Adrenal gland (tissue), 12 donors: Measurements from ENCODE around the gene ASPG. TPM values are rescaled to one million over a fixed set of nuclear protein-coding genes. Genes with fewer than 3 reads are reported as not detected.

ENCODE experiments used
- DNase-seq, 7 donors: peaks; one replicate each; pipeline ENCODE4 v3.0.0-alpha.2; 2019 to 2020
- H3K27ac ChIP-seq, 5 donors: fragments of 200-600 bp; sonication (generic) in 4 of 5; 1 replicate in 3 of 5; 2 replicates in 2 of 5; pipeline versions ENCODE4 v1.5.1 to v1.8.0; 2016 to 2020; ENCODE audit warnings: mild to moderate bottlenecking in 1 of 5
- H3K27me3 ChIP-seq: fragments of 200-600 bp; 2 replicates; pipeline ENCODE4 v1.8.0; 2021
- H3K36me3 ChIP-seq, 2 donors: fragments of 200-600 bp; replicated peaks in 1 of 2; 1 replicate in 1 of 2; 2 replicates in 1 of 2; pipeline versions ENCODE4 v1.5.1 to v1.8.0; 2018 to 2022
- H3K4me1 ChIP-seq, 2 donors: fragments of 200-600 bp; replicated peaks in 1 of 2; 1 replicate in 1 of 2; 2 replicates in 1 of 2; pipeline versions ENCODE4 v1.5.1 to v1.8.0; 2018 to 2021
- H3K4me3 ChIP-seq, 4 donors: fragments of 200-600 bp; sonication (generic) in 3 of 4; one replicate each; pipeline ENCODE4 v1.5.1; 2016 to 2018
- H3K9me3 ChIP-seq, 3 donors: fragments of 200-600 bp; sonication (generic) in 1 of 3; replicated peaks in 1 of 3; 1 replicate in 2 of 3; 2 replicates in 1 of 3; pipeline versions ENCODE4 v1.5.1 to v1.8.0; 2016 to 2021
- POLR2A ChIP-seq, 2 donors: fragments of 450-650 bp; IDR thresholded peaks; one replicate each; pipeline ENCODE4 v1.6.1; 2017; ENCODE audit warnings: antibody characterized with exemption in 2 of 2, mild to moderate bottlenecking in 2 of 2, moderate library complexity in 1 of 2
- WGBS, 4 donors: extraction: QIAGEN DNeasy Blood & Tissue Kit in 2 of 4; methylation state at CpG; one replicate each; pipeline versions ENCODE4 v1.1.5 to v1.1.7; 2013 to 2017; 5-methylcytosine and 5-hydroxymethylcytosine counted together
- intact Hi-C, 2 donors: fragments of 100-400 bp; cut with DNase I; formaldehyde crosslinking; loops; one replicate each; pipeline versions ENCODE4 v1.14.1 to v1.15.0; 2022 to 2023
- polyA plus RNA-seq, 3 donors: library from polyadenylated mRNA; stranded (reverse); fragments of 200-250 nt in 2 of 3; fragments of 350-450 nt in 1 of 3; fragmentation: Illumina TruSeq in 1 of 3; extraction: RNeasy Lipid Tissue Mini Kit (QIAGEN cat#74804) in 1 of 3; gene quantifications; one replicate each; pipeline ENCODE4 v1.2.3, GENCODE V29; 2013 to 2014
- total RNA-seq, 9 donors: library from RNA; depleted of rRNA in 4 of 9; stranded (reverse); fragments of >200 nt in 4 of 9; fragments of 120-200 nt in 1 of 9; fragmentation: NEBNext Ultra II Directional in 1 of 9; extraction: Animal tissue kit (Norgen Biotek cat#: 25700) in 1 of 9; gene quantifications; one replicate each; pipeline versions ENCODE4 v1.1.0 to v1.2.4, GENCODE V29; 2013 to 2023
- TF ChIP-seq, protein P1 (sequence below), 6 experiments: fragments of 450-650 bp in 4 of 6; fragments of 200-600 bp in 2 of 6; sonication (generic) in 1 of 6; IDR thresholded peaks; 1 replicate in 5 of 6; 2 replicates in 1 of 6; pipeline versions ENCODE4 v1.5.1 to v1.8.0; 2016 to 2021; ENCODE audit warnings: antibody characterized with exemption in 6 of 6, mild to moderate bottlenecking in 2 of 6, moderate library complexity in 1 of 6
- donor health status: healthy with polysubstance abuse.
- donor health status: Bipolar disorder and iron deficiency.
- donor health status: DM: yes; HTN: yes; CAD: no.
- donor health status: DM: no; HTN: no; CAD: no.
- donor health status: DM: no; HTN: no; CAD: no.
- donor health status: DM: yes; HTN: yes; CAD: no.

The ASPG gene
- total and polyA plus RNA-seq, 12 donors, result 0.07 to 9.1 (median 3.3) TPM

GRCh38 chr14:104123879-104124278 lies 38.4 kb downstream of the ASPG start:
- Histone ChIP-seq H3K36me3 (no peaks in the 10 kb centered on the region), H3K27me3 (peaks cover 3% of the 10 kb centered on the region), H3K9me3 (peaks cover 0 to 7% (median 0%) of the 10 kb centered on the region in 3 donors), H3K27ac (no peak overlapping the region), H3K4me1 (no peaks in the 10 kb centered on the region), H3K4me3 (no peak overlapping the region)
- TF ChIP-seq, protein P1, sequence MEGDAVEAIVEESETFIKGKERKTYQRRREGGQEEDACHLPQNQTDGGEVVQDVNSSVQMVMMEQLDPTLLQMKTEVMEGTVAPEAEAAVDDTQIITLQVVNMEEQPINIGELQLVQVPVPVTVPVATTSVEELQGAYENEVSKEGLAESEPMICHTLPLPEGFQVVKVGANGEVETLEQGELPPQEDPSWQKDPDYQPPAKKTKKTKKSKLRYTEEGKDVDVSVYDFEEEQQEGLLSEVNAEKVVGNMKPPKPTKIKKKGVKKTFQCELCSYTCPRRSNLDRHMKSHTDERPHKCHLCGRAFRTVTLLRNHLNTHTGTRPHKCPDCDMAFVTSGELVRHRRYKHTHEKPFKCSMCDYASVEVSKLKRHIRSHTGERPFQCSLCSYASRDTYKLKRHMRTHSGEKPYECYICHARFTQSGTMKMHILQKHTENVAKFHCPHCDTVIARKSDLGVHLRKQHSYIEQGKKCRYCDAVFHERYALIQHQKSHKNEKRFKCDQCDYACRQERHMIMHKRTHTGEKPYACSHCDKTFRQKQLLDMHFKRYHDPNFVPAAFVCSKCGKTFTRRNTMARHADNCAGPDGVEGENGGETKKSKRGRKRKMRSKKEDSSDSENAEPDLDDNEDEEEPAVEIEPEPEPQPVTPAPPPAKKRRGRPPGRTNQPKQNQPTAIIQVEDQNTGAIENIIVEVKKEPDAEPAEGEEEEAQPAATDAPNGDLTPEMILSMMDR (IDR thresholded peaks at IDR 0.05), result no peak
- no peak for TF ChIP-seq POLR2A (IDR thresholded peaks at IDR 0.05)
- intact Hi-C loops, result no loop called here
- WGBS, 4 donors, result 91 to 100% (median 94%) methylated on average over 1 of the region's 1 CpG
- no peak for DNase-seq

GRCh38 chr14:104125011-104125410 lies 39.5 kb downstream of the ASPG start:
- no peaks in the 10 kb centered on the region for H3K27me3 ChIP-seq
- no peaks in the 10 kb centered on the region for H3K36me3 ChIP-seq
- peaks cover 0 to 15% (median 0%) of the 10 kb centered on the region in 3 donors for H3K9me3 ChIP-seq
- no peak overlapping the region for H3K4me3 ChIP-seq
- intact Hi-C loops, result no loop called here
- no peak for DNase-seq
- no peak overlapping the region for H3K27ac ChIP-seq
- no peaks in the 10 kb centered on the region for H3K4me1 ChIP-seq
- TF ChIP-seq, protein P1 (IDR thresholded peaks at IDR 0.05), result no peak
- no peak for TF ChIP-seq POLR2A (IDR thresholded peaks at IDR 0.05)
- 68 to 76% (median 70%) methylated on average over 4 of the region's 4 CpGs for WGBS, 4 donors

DNA sequence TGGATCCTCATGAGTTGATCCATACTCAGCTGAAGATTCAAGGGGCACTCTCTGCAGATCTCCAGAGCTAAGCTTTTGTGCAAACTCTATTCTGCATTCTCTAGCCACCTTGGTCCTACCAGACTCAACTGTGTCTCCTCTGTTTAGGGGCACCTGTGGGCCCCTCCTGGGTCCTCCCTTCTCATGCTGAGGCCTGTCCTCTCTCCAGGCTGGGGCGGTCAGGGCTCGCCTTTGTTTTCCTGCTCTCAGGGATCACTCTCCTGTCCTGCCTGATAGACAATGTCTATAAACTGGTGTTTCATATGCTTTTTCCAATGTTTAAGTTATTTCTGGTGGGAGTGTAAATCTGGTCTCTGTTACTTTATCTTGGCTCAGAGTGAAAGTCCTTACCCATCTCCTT lies 41.3 kb downstream of the ASPG start:
- Histone ChIP-seq H3K27me3 (no peaks in the 10 kb centered on the region), H3K9me3 (peaks cover 0 to 16% (median 0%) of the 10 kb centered on the region in 3 donors), H3K4me3 (no peak overlapping the region), H3K36me3 (no peaks in the 10 kb centered on the region), H3K27ac (no peak overlapping the region), H3K4me1 (no peaks in the 10 kb centered on the region)
- DNase-seq, result no peak
- intact Hi-C loops, result no loop called here
- no peak for TF ChIP-seq POLR2A (IDR thresholded peaks at IDR 0.05)
- TF ChIP-seq, protein P1 (IDR thresholded peaks at IDR 0.05), result no peak
- WGBS, 4 donors, result 83 to 100% (median 84%) methylated on average over 2 of the region's 2 CpGs

DNA sequence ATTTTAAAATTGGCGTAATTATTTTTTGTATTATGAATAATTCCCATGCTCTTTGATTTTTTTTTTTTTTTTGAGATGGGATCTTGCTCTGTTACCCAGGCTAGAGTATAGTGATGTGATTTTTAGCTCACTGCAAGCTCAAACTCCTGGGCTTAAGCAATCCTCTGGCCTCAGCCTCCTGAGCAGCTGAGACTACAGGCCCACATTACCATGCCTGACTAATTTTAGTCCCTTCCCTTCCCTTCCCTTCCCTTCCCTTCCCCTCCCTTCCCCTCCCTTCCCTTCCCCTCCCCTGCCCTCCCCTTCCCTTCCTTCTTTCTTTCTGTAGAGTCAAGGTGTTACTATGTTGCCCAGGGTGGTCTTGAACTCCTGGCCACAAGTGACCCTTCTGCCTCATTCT lies 43.5 kb downstream of the ASPG start:
- no peak for TF ChIP-seq POLR2A (IDR thresholded peaks at IDR 0.05)
- TF ChIP-seq, protein P1 (IDR thresholded peaks at IDR 0.05), result no peak
- peaks cover 6% of the 10 kb centered on the region for H3K27me3 ChIP-seq
- no peaks in the 10 kb centered on the region for H3K4me1 ChIP-seq

More for the DNA sequence above, 43.5 kb downstream of the ASPG start:
- 82 to 93% (median 90%) methylated on average over 1 of the region's 1 CpG for WGBS, 4 donors
- Histone ChIP-seq H3K4me3 (no peak overlapping the region), H3K36me3 (no peaks in the 10 kb centered on the region), H3K9me3 (peaks cover 0 to 12% (median 0%) of the 10 kb centered on the region in 3 donors), H3K27ac (no peak overlapping the region)
- DNase-seq, result no peak
- intact Hi-C loops, result no loop called here
